Smooth muscle cell (in vitro differentiated cells): Measurements from ENCODE around the gene SULT6B1. TPM values are rescaled to one million over a fixed set of nuclear protein-coding genes. Genes with fewer than 3 reads are reported as not detected.

Experiments used
- DNase-seq: peaks from one replicate; lab custom pipeline; 2025; ENCODE audit not compliant: unreplicated experiment; lab: John Stamatoyannopoulos, UW
- H2AFZ ChIP-seq: fragments of 200-600 bp; sonication (generic); 2 replicates; pipeline ENCODE4 v1.6.0; 2016; ENCODE audit warnings: antibody characterized with exemption, low read depth, mild to moderate bottlenecking
- H3F3A ChIP-seq: fragments of 200-600 bp; sonication (generic); 2 replicates; pipeline ENCODE4 v1.6.0; 2017; ENCODE audit warnings: antibody characterized with exemption, low read depth
- H3K27ac ChIP-seq: fragments of 200-600 bp; sonication (generic); 2 replicates; pipeline ENCODE4 v1.5.1; 2016; ENCODE audit warnings: low read depth, mild to moderate bottlenecking
- H3K27me3 ChIP-seq: fragments of 200-600 bp; sonication (generic); 2 replicates; pipeline ENCODE4 v1.6.1; 2016; ENCODE audit warnings: low read depth, mild to moderate bottlenecking
- H3K36me3 ChIP-seq: fragments of 200-600 bp; sonication (generic); 2 replicates; pipeline ENCODE4 v1.5.1; 2016; ENCODE audit warnings: low read depth
- H3K4me1 ChIP-seq: fragments of 200-600 bp; sonication (generic); 2 replicates; pipeline ENCODE4 v1.5.1; 2016; ENCODE audit warnings: low read depth
- H3K4me2 ChIP-seq: fragments of 200-600 bp; sonication (generic); 2 replicates; pipeline ENCODE4 v1.6.0; 2016; ENCODE audit warnings: mild to moderate bottlenecking
- H3K4me3 ChIP-seq: fragments of 200-600 bp; sonication (generic); 2 replicates; pipeline ENCODE4 v1.5.1; 2016; ENCODE audit warnings: mild to moderate bottlenecking
- H3K79me2 ChIP-seq: fragments of 200-600 bp; sonication (generic); 2 replicates; pipeline ENCODE4 v1.6.0; 2016; ENCODE audit warnings: low read depth, mild to moderate bottlenecking
- H3K9ac ChIP-seq: fragments of 200-600 bp; sonication (generic); 2 replicates; pipeline ENCODE4 v1.6.0; 2016; ENCODE audit warnings: low read depth
- H3K9me3 ChIP-seq: fragments of 200-600 bp; sonication (generic); replicated peaks from 2 replicates; pipeline ENCODE4 v1.5.1; 2016; ENCODE audit warnings: low read depth
- H4K20me1 ChIP-seq: fragments of 200-600 bp; sonication (generic); 2 replicates; pipeline ENCODE4 v1.6.0; 2016; ENCODE audit warnings: low read depth
- CTCF ChIP-seq: fragments of 200-600 bp; sonication (generic); IDR thresholded peaks from 2 replicates; pipeline ENCODE4 v1.5.1; 2017; ENCODE audit warnings: borderline replicate concordance, mild to moderate bottlenecking, antibody characterized with exemption; ENCODE audit not compliant: insufficient read depth, poor library complexity, severe bottlenecking
- WGBS: methylation state at CpG from one replicate; pipeline ENCODE4 v1.1.7; 2016; ENCODE audit warnings: low lambda C conversion rate; 5-methylcytosine and 5-hydroxymethylcytosine counted together
- polyA plus RNA-seq: library from polyadenylated mRNA; unstranded; fragments of >200 nt; fragmentation: Nextera tagmentation; extraction: Ambion mirVana; gene quantifications from 2 replicates; pipeline ENCODE4 v1.2.1, GENCODE V29; 2016
- total RNA-seq: library from RNA; depleted of rRNA; stranded (reverse); fragments of >200 nt; gene quantifications from 2 replicates; pipeline ENCODE4 v1.2.3, GENCODE V29; 2014

Gene SULT6B1
- total and polyA plus RNA-seq, 2 experiments from 2014 or later, result not detected

DNA sequence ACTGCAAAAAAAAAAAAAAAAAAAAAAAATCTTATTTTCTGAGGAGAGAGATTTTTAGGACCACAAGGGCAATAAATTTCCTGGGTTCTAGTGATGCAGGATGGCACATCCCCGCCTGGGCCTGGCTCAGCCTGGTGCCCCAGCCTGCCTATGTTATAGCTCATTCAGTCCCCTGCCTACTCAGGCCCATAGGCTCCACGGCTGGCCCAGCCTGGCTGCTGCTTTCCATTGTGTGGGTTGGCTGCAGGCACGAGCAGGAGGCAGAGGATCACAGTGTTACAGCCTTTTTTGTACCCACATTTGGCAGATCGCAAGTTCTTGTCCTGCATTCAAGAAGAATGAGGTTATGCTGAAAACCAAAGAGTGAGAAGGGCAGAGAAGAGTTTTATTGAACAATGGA lies 2.8 kb upstream of the SULT6B1 start:
- no peaks in the 10 kb centered on the region for H4K20me1 ChIP-seq
- H3K9me3 ChIP-seq, result no peaks in the 10 kb centered on the region
- H3F3A ChIP-seq, result no peaks in the 10 kb centered on the region
- no peak for DNase-seq
- 75% methylated on average over 4 of the region's 4 CpGs for WGBS
- H3K27ac ChIP-seq, result no peak overlapping the region
- H3K4me1 ChIP-seq, result peaks cover 12% of the 10 kb centered on the region
- H3K27me3 ChIP-seq, result no peaks in the 10 kb centered on the region
- H3K4me3 ChIP-seq, result no peak overlapping the region
- no peak overlapping the region for H2AFZ ChIP-seq
- H3K79me2 ChIP-seq, result no peaks in the 10 kb centered on the region
- H3K4me2 ChIP-seq, result no peak overlapping the region
- H3K36me3 ChIP-seq, result no peaks in the 10 kb centered on the region
- TF ChIP-seq CTCF, result no peak
- no peak overlapping the region for H3K9ac ChIP-seq

DNA sequence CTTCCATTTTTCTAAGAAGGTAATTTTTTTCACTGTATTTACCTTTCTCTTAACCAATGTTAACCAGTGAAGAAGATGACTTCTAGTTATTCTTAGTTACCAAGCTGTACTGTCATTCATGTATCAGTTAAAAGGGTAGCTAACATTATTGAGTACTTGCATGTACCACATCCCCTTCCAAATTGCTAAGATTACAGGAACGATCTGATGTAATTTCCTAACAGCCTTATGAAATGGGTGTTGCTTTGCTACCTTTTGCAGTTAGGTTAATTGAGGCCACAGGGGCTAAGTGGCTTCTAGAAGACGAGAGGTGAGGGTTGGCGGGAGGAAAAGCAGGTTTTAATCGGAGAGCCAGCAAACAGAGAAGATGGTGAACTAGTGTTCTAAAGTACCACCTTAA lies 1.8 kb upstream of the SULT6B1 start:
- no peaks in the 10 kb centered on the region for H3K36me3 ChIP-seq
- no peak overlapping the region for H3K9ac ChIP-seq
- no peaks in the 10 kb centered on the region for H3F3A ChIP-seq
- no peak overlapping the region for H3K27ac ChIP-seq
- DNase-seq, result no peak
- H3K4me3 ChIP-seq, result no peak overlapping the region
- H3K4me2 ChIP-seq, result no peak overlapping the region
- no peaks in the 10 kb centered on the region for H3K27me3 ChIP-seq
- H3K9me3 ChIP-seq, result no peaks in the 10 kb centered on the region
- H4K20me1 ChIP-seq, result no peaks in the 10 kb centered on the region
- WGBS, result 86% methylated on average over 4 of the region's 4 CpGs
- H3K79me2 ChIP-seq, result no peaks in the 10 kb centered on the region
- peaks cover 12% of the 10 kb centered on the region for H3K4me1 ChIP-seq
- no peak for TF ChIP-seq CTCF
- no peak overlapping the region for H2AFZ ChIP-seq

DNA sequence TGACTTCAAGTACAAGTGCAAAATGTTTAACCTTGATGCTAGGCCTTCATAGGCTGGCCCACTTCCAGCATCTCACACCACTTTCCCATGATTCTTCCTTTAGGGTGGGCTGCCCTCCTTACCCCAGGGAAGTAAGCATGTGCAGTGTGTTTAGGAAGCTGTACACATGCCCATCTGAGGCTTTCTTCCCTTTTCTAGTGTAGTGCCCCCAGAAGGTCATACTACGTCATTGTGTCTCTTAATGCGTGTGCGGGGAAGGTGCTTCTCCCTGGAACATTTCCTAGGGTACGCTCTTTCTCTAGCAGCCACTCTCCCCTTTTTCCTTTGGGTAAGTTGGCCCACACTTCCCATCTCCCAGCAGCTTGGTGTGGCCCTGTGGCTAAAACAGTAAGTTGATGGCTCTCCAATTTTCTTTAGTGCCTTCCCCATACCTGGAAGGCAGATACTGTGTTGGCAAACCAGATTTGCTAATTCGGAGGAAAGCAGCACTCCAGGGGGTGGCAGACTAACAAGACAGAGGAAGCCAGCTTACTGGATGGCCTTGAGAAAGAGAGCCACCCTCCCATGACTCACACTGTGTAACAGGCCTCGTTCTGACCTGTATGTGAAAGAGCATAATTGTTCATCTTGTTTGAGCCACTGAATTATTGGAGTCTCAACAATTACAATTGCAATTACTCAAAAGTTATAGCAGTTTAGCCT lies 1.1 kb upstream of the SULT6B1 start:
- Histone ChIP-seq H3K27me3 (no peaks in the 10 kb centered on the region), H3K4me1 (peaks cover 12% of the 10 kb centered on the region), H3K9ac (no peak overlapping the region), H3F3A (no peaks in the 10 kb centered on the region), H3K4me2 (no peak overlapping the region), H3K9me3 (no peaks in the 10 kb centered on the region), H3K4me3 (no peak overlapping the region), H3K27ac (no peak overlapping the region), H3K79me2 (no peaks in the 10 kb centered on the region), H4K20me1 (no peaks in the 10 kb centered on the region), H3K36me3 (no peaks in the 10 kb centered on the region), H2AFZ (no peak overlapping the region)
- 66% methylated on average over 6 of the region's 6 CpGs for WGBS
- TF ChIP-seq CTCF, result no peak
- DNase-seq, result no peak
